H9 (cell line): ENCODE data around the gene KRTAP1-4. TPM values are rescaled to one million over a fixed set of nuclear protein-coding genes. Genes with fewer than 3 reads are reported as not detected.
"Not testable (repeated sequence)": the region's sequence is repeated elsewhere in the genome, so short reads cannot be mapped to it uniquely, and the experiment has no call there.

Source experiments
- DNase-seq: peaks from one replicate; pipeline ENCODE4 v3.0.0-alpha.2; 2017
- H2AFZ ChIP-seq: one replicate; pipeline ENCODE4 v1.6.1; 2013; ENCODE audit warnings: mild to moderate bottlenecking, low read length, control low read depth, moderate library complexity
- H2AK5ac ChIP-seq: 2 replicates; pipeline ENCODE4 v1.6.1; 2013; ENCODE audit warnings: low read length, control low read depth, mixed read lengths; ENCODE audit not compliant: insufficient read length
- H2BK120ac ChIP-seq: one replicate; pipeline ENCODE4 v1.6.1; 2013; ENCODE audit warnings: low read depth, mild to moderate bottlenecking, low read length, control low read depth, inconsistent platforms; ENCODE audit not compliant: poor library complexity, severe bottlenecking
- H2BK12ac ChIP-seq: 2 replicates; pipeline ENCODE4 v1.6.1; 2013; ENCODE audit warnings: low read length, control low read depth, mixed read lengths, low read depth; ENCODE audit not compliant: insufficient read length
- H2BK15ac ChIP-seq: 2 replicates; pipeline ENCODE4 v1.6.1; 2013; ENCODE audit warnings: low read depth, low read length, control low read depth
- H2BK20ac ChIP-seq: one replicate; pipeline ENCODE4 v1.6.1; 2013; ENCODE audit warnings: low read depth, mild to moderate bottlenecking, low read length, control low read depth, inconsistent platforms; ENCODE audit not compliant: poor library complexity, severe bottlenecking
- H2BK5ac ChIP-seq: 2 replicates; pipeline ENCODE4 v1.6.1; 2013; ENCODE audit warnings: low read length, control low read depth, mixed read lengths; ENCODE audit not compliant: insufficient read length
- H3K14ac ChIP-seq: 2 replicates; pipeline ENCODE4 v1.6.1; 2013; ENCODE audit warnings: low read length, control low read depth; ENCODE audit not compliant: insufficient read depth
- H3K18ac ChIP-seq: 2 replicates; pipeline ENCODE4 v1.6.1; 2013; ENCODE audit warnings: low read depth, mild to moderate bottlenecking, mixed read lengths, low read length, control low read depth; ENCODE audit not compliant: insufficient read length
- H3K23ac ChIP-seq: 2 replicates; pipeline ENCODE4 v1.6.1; 2013; ENCODE audit warnings: low read length, control low read depth, mixed read lengths, low read depth; ENCODE audit not compliant: insufficient read length
- H3K23me2 ChIP-seq: 2 replicates; pipeline ENCODE4 v1.6.1; 2013; ENCODE audit warnings: low read depth, mild to moderate bottlenecking, mixed read lengths, low read length, control low read depth; ENCODE audit not compliant: insufficient read length, poor library complexity, severe bottlenecking
- H3K27ac ChIP-seq: 2 replicates; pipeline ENCODE4 v1.5.1; 2013; ENCODE audit warnings: low read length, control low read depth, mixed read lengths, low read depth; ENCODE audit not compliant: insufficient read length
- H3K27me3 ChIP-seq: 2 replicates; pipeline ENCODE4 v1.6.1; 2013; ENCODE audit warnings: low read length, control low read depth, inconsistent platforms; ENCODE audit not compliant: insufficient read depth
- H3K4ac ChIP-seq: 2 replicates; pipeline ENCODE4 v1.6.1; 2013; ENCODE audit warnings: low read depth, mild to moderate bottlenecking, control low read depth, inconsistent platforms, low read length, moderate library complexity
- H3K4me1 ChIP-seq: 2 replicates; pipeline ENCODE4 v1.6.1; 2013; ENCODE audit warnings: low read length, control low read depth, inconsistent platforms; ENCODE audit not compliant: insufficient read depth
- H3K4me2 ChIP-seq: 2 replicates; pipeline ENCODE4 v1.6.1; 2013; ENCODE audit warnings: low read length, control low read depth, mixed read lengths; ENCODE audit not compliant: insufficient read length, insufficient read depth
- H3K56ac ChIP-seq: 2 replicates; pipeline ENCODE4 v1.6.1; 2013; ENCODE audit warnings: low read depth, mild to moderate bottlenecking, mixed read lengths, low read length, control low read depth; ENCODE audit not compliant: insufficient read length
- H3K79me1 ChIP-seq: 2 replicates; pipeline ENCODE4 v1.6.1; 2013; ENCODE audit warnings: low read depth, mild to moderate bottlenecking, moderate library complexity, low read length, control low read depth, inconsistent platforms; ENCODE audit not compliant: insufficient read depth, poor library complexity, severe bottlenecking
- H3K79me2 ChIP-seq: 2 replicates; pipeline ENCODE4 v1.6.1; 2013; ENCODE audit warnings: low read length, control low read depth, inconsistent platforms; ENCODE audit not compliant: insufficient read depth
- H3K9ac ChIP-seq: 2 replicates; pipeline ENCODE4 v1.6.1; 2013; ENCODE audit warnings: low read length, control low read depth, mixed read lengths; ENCODE audit not compliant: insufficient read length; ENCODE audit errors: extremely low read depth
- H3K9me3 ChIP-seq: one replicate; pipeline ENCODE4 v1.6.1; 2013; ENCODE audit warnings: low read depth, low read length, inconsistent platforms; ENCODE audit not compliant: control insufficient read depth
- H3T11ph ChIP-seq: one replicate; pipeline ENCODE4 v1.6.1; 2013; ENCODE audit warnings: mild to moderate bottlenecking, low read length, control low read depth, inconsistent platforms
- H4K20me1 ChIP-seq: one replicate; pipeline ENCODE4 v1.6.1; 2013; ENCODE audit not compliant: control insufficient read depth, insufficient read length, insufficient read depth
- H4K5ac ChIP-seq: 2 replicates; pipeline ENCODE4 v1.6.1; 2013; ENCODE audit warnings: low read depth, mild to moderate bottlenecking, mixed read lengths, low read length, control low read depth; ENCODE audit not compliant: insufficient read length
- H4K8ac ChIP-seq: replicated peaks from 2 replicates; pipeline ENCODE4 v1.6.1; 2013; ENCODE audit warnings: low read length, control low read depth, mixed read lengths, low read depth; ENCODE audit not compliant: insufficient read length
- H4K91ac ChIP-seq: 2 replicates; pipeline ENCODE4 v1.6.1; 2013; ENCODE audit warnings: low read depth, mild to moderate bottlenecking, moderate library complexity, mixed read lengths, low read length, control low read depth; ENCODE audit not compliant: insufficient read length
- H3K27ac Mint-ChIP-seq, 3 experiments: 2 replicates in 2 of 3; 3 replicates in 1 of 3; pipeline ENCODE4 v1.8.0; 2020 to 2021; ENCODE audit warnings: mixed read lengths in 3 of 3, mild to moderate bottlenecking in 1 of 3, moderate library complexity in 1 of 3
- H3K27me3 Mint-ChIP-seq: 2 replicates; pipeline ENCODE4 v1.8.0; 2021; ENCODE audit warnings: low read depth, mild to moderate bottlenecking, moderate library complexity, mixed read lengths
- H3K36me3 Mint-ChIP-seq, 3 experiments: 2 replicates in 2 of 3; 3 replicates in 1 of 3; pipeline ENCODE4 v1.8.0; 2020 to 2021; ENCODE audit warnings: low read depth in 3 of 3, mixed read lengths in 3 of 3; ENCODE audit not compliant: insufficient read depth in 1 of 3
- H3K4me1 Mint-ChIP-seq, 2 experiments: 2 replicates each; pipeline ENCODE4 v1.8.0; 2020; ENCODE audit warnings: mixed read lengths in 2 of 2
- H3K4me3 Mint-ChIP-seq, 2 experiments: 2 replicates in 1 of 2; 3 replicates in 1 of 2; pipeline ENCODE4 v1.8.0; 2020 to 2021; ENCODE audit warnings: mild to moderate bottlenecking in 2 of 2, mixed read lengths in 2 of 2, moderate library complexity in 1 of 2
- H3K9me3 Mint-ChIP-seq, 2 experiments: 2 replicates in 1 of 2; 3 replicates in 1 of 2; pipeline ENCODE4 v1.8.0; 2020; ENCODE audit warnings: mild to moderate bottlenecking in 2 of 2, mixed read lengths in 2 of 2, moderate library complexity in 1 of 2
- WGBS: extraction: QIAGEN DNeasy Blood & Tissue Kit; methylation state at CpG from one replicate; pipeline ENCODE4 v1.1.7; 2013; ENCODE audit warnings: missing lambda C conversion rate, low lambda C conversion rate, mixed read lengths; ENCODE audit not compliant: insufficient read length; ENCODE audit errors: extremely low coverage; 5-methylcytosine and 5-hydroxymethylcytosine counted together
- total RNA-seq: library from RNA; stranded (reverse); gene quantifications from 2 replicates; pipeline ENCODE4 v1.2.1, GENCODE V29; 2021
- TF ChIP-seq, protein P1 (sequence below): fragments of 200-600 bp; sonication (generic); conservative IDR thresholded peaks from 3 replicates; pipeline ENCODE4 v1.8.0; 2021; ENCODE audit warnings: antibody characterized with exemption, mild to moderate bottlenecking

Gene KRTAP1-4
- total RNA-seq, 1 experiment from 2014 or later: not detected

GRCh38 chr17:41037853-41038350, 7.9 kb upstream of the KRTAP1-4 start:
- no peak overlapping the region for H3K4me3 Mint-ChIP-seq
- no peak overlapping the region for H3K18ac ChIP-seq
- H3K27me3 Mint-ChIP-seq: no peaks in the 10 kb centered on the region
- H3K36me3 Mint-ChIP-seq: no peaks in the 10 kb centered on the region; a peak in 1 of 7 replicates
- H3K4me2 ChIP-seq: no peak overlapping the region
- no peak overlapping the region for H3K4ac ChIP-seq
- no peaks in the 10 kb centered on the region for H3K27me3 ChIP-seq
- H4K91ac ChIP-seq: no peak overlapping the region
- H4K5ac ChIP-seq: no peak overlapping the region
- no peak overlapping the region for H2BK5ac ChIP-seq
- no peak overlapping the region for H4K8ac ChIP-seq
- no peak overlapping the region for H3K9ac ChIP-seq
- H3K23me2 ChIP-seq: no peaks in the 10 kb centered on the region
- no peak overlapping the region for H2AK5ac ChIP-seq
- no peak overlapping the region for H2BK120ac ChIP-seq
- no peak overlapping the region for H3K27ac ChIP-seq
- no peak overlapping the region for H2BK12ac ChIP-seq
- H3K79me1 ChIP-seq: no peaks in the 10 kb centered on the region
- WGBS: no CpG with 5 or more reads among the region's 2 CpGs
- no peak overlapping the region for H3K23ac ChIP-seq
- no peak overlapping the region for H3K56ac ChIP-seq
- H3T11ph ChIP-seq: no peak overlapping the region
- H3K4me1 ChIP-seq: peaks cover 2% of the 10 kb centered on the region; the same call in 1 of the 2 replicates
- no peaks in the 10 kb centered on the region for H4K20me1 ChIP-seq
- no peak overlapping the region for H3K14ac ChIP-seq
- H3K9me3 Mint-ChIP-seq: no peaks in the 10 kb centered on the region; a peak in 1 of 5 replicates
- no peak overlapping the region for H2BK20ac ChIP-seq
- no peaks in the 10 kb centered on the region for H3K9me3 ChIP-seq
- peaks cover 34 to 36% of the 10 kb centered on the region in 2 experiments for H3K4me1 Mint-ChIP-seq
- no peak for DNase-seq
- TF ChIP-seq, protein P1, sequence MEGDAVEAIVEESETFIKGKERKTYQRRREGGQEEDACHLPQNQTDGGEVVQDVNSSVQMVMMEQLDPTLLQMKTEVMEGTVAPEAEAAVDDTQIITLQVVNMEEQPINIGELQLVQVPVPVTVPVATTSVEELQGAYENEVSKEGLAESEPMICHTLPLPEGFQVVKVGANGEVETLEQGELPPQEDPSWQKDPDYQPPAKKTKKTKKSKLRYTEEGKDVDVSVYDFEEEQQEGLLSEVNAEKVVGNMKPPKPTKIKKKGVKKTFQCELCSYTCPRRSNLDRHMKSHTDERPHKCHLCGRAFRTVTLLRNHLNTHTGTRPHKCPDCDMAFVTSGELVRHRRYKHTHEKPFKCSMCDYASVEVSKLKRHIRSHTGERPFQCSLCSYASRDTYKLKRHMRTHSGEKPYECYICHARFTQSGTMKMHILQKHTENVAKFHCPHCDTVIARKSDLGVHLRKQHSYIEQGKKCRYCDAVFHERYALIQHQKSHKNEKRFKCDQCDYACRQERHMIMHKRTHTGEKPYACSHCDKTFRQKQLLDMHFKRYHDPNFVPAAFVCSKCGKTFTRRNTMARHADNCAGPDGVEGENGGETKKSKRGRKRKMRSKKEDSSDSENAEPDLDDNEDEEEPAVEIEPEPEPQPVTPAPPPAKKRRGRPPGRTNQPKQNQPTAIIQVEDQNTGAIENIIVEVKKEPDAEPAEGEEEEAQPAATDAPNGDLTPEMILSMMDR: no peak
- no peaks in the 10 kb centered on the region for H3K79me2 ChIP-seq
- no peak overlapping the region for H2BK15ac ChIP-seq
- H2AFZ ChIP-seq: no peak overlapping the region
- peak overlapping the region in 1 of 3 experiments; percentile 12; a peak in 1 of 7 replicates for H3K27ac Mint-ChIP-seq

DNA sequence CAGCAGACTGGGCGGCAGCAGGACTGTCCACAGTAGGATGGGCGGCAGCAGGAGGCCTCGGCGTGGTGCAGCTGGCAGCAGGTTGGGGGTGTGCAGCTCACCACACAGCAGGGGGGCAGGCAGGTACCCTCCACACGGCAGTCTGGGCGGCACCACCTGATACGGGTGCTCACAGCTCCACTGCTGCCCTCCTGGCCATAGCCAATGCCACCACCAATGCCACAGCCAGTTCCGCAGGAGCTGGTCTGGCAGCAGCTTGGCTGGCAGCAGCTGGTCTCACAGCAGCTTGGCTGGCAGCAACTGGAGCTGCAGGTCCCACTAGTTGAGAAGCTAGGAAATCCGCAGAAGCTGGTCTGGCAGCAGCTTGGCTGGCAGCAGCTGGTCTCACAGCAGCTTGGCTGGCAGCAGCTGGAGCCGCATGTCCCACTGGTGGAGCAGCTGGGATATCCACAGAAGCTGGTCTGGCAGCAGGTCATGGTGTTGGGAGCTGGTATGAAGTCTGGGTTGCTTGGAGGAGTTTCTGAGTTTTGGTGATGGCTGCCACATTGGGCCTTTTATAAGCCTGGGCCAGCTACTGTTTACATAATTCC, 4.4 kb upstream of the KRTAP1-4 start, which contains the start of gene KRTAP1-3:
Gene KRTAP1-3 (minus strand): TSS at position 529 of the 590 bp plus-strand sequence. CDS start 53 bp downstream, at position 476.
- not testable (repeated sequence) for H3K4me1 ChIP-seq, H2AFZ ChIP-seq, H2BK20ac ChIP-seq, H3K79me1 ChIP-seq, H3K79me2 ChIP-seq, H3K27me3 ChIP-seq, H3K9me3 Mint-ChIP-seq, H3K9ac ChIP-seq, H3K14ac ChIP-seq, H3K23ac ChIP-seq, H3K56ac ChIP-seq, H3K27ac ChIP-seq, DNase-seq, H2BK15ac ChIP-seq, H3K36me3 Mint-ChIP-seq, H4K8ac ChIP-seq, H4K5ac ChIP-seq, H3K4me3 Mint-ChIP-seq, H3K4me2 ChIP-seq, H3T11ph ChIP-seq, H2BK12ac ChIP-seq, H2BK5ac ChIP-seq, H2BK120ac ChIP-seq, H3K23me2 ChIP-seq, H3K9me3 ChIP-seq, H3K18ac ChIP-seq, H4K20me1 ChIP-seq, H3K4ac ChIP-seq, H4K91ac ChIP-seq, H3K27me3 Mint-ChIP-seq, H2AK5ac ChIP-seq, H3K27ac Mint-ChIP-seq
- WGBS: no CpG with 5 or more reads among the region's 10 CpGs
- peaks cover 26 to 28% of the 10 kb centered on the region in 2 experiments for H3K4me1 Mint-ChIP-seq
